Myocyte (in vitro differentiated cells): ENCODE measurements around the gene FAXDC2. TPM values are rescaled to one million over a fixed set of nuclear protein-coding genes. Genes with fewer than 3 reads are reported as not detected.
A peak's percentile ranks its signal among the peaks of the same experiment; 100 is the strongest.
"Not testable (repeated sequence)": the region's sequence is repeated elsewhere in the genome, so short reads cannot be mapped to it uniquely, and the experiment has no call there.

Source experiments
- DNase-seq: peaks from one replicate; pipeline ENCODE4 v3.0.0-alpha.2; 2012; ENCODE audit warnings: low read depth
- total RNA-seq: library from RNA; depleted of rRNA; stranded (reverse); fragments of >200 nt; gene quantifications from 2 replicates; pipeline ENCODE4 v1.2.3, GENCODE V29; 2014

FAXDC2 gene
- total RNA-seq, 1 donor from 2014 or later = 11.6 TPM

GRCh38 chr5:154862766-154863165 is 12.4 kb upstream of the FAXDC2 start:
- no peak for DNase-seq

GRCh38 chr5:154861946-154862345 is 11.5 kb upstream of the FAXDC2 start:
- no peak for DNase-seq

- DNase-seq = no peak
Measured at GRCh38 chr5:154860765-154861164, 10.4 kb upstream of the FAXDC2 start.

DNA sequence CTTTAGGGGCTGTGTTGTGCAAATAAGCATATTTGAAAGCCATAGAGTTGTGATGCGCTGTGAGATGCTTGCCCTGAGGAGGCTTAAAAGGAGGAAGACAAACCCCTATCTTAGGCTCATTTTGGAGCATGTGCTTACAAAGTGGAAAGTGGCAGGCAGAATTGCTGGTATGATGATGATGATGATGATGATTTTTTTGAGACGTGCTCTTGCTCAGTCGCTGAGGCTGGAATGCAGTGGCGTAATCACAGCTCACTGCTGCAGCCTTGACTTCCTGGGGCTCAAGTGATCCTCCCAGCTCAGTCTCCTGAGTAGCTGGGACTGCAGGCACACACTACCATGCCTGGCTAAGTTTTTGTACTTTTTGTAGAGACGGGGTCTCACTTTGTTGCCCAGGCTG is 9.7 kb upstream of the FAXDC2 start:
- DNase-seq = no peak

DNA sequence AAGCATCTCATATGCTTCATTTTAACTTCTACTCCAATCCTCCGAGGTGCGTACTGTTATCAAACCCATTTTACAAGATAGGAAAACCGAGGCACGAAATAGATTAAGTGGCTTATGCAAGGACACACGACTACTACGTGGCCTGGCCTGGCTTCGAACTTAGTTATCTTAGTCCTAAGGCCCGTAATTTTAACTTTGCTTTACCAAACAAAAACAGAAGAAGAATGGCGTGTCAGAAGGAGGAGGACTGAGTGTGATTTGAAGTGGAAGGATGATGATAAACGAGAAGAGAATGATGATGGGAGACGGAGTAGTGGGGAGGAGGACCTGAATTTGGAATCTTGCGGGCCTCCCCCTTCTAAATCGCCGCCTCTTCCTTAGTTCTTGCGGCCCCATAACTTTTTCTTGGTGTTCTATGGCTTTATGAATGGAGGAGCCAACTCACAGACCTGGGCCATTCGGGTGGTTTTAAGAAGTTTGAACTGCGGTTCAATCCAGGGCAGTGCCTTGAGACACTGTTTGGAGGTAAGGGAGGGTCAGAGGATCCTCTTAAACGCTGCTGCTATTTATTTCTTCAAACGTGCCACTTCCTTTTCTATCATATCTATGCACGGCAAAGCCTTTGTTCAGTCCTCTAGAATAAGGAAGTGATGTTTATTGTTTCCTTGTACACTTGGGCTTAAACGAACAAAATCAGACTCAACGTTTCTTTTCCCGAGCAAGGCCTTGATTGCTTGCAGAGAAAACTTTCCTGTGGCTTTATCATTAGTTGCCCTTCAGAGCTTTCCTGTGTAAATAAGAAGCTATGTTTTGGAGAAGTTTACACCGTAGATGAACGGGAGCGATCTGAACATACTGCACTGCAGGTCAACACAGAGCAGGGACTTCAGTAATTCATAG is 8.8 kb upstream of the FAXDC2 start:
- no peak for DNase-seq

DNA sequence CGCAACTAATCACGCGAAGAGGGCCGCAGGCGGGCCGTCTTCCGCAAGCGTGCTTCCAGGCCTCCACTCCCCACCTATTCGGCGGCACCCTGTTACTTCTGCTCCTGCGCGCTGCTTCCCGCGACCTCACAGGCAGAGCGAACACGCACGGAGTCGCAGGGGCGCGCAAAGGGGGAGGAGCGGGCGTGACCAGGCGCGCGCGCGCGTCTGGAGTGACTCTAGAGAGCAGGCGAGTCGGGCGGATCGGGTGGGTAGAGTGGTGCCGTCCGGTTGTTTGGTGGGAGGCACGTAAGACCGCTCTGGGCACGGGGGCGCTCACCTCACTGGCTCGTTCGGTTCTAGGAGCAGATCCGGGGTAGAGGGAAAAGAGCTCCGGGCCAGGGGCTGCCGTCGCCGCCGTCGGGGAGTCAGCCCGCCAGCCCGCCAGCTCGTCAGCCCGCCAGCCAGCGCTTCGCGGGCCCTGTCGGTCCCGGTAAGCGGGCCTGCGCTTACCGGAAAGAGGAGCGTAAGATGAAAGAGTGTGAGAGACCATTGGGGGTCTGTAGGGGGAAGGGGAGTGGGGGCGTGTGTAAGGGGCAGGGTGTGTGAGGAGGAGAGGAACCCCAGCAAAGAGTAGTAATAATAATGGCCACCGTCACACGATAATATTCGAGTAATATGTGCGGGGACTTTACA is 8.0 kb upstream of the FAXDC2 start, which contains the start of gene CNOT8:
CNOT8 (plus strand) TSS at position 331 of the 675 bp plus-strand sequence. CDS start 4,652 bp downstream, outside the sequence.
- peak; percentile 99 for DNase-seq

GRCh38 chr5:154857530-154858296 is 7.3 kb upstream of the FAXDC2 start:
- peak; percentile 98 for DNase-seq

DNA sequence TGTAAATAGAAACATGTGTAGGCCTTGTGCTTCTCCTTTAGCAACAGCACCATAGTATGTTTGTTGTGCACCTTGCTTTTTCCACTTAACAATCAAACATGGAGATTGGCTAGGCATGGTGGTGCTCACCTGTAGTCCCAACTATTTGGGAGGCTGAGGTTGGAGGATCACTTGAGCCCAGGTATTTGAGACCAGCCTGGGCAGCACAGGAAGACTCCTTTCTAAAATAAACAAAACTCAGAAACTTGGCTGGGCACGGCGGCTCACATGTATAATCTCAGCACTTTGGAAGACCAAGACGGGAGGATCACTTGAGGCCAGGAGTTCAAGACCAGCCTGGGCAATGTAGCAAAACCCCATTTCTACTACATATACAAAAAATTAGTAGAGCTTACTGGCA is 948 bp upstream of the FAXDC2 start:
- DNase-seq = no peak

- no peak for DNase-seq
Measured at GRCh38 chr5:154849791-154850201, 607 bp downstream of the FAXDC2 start.

DNA sequence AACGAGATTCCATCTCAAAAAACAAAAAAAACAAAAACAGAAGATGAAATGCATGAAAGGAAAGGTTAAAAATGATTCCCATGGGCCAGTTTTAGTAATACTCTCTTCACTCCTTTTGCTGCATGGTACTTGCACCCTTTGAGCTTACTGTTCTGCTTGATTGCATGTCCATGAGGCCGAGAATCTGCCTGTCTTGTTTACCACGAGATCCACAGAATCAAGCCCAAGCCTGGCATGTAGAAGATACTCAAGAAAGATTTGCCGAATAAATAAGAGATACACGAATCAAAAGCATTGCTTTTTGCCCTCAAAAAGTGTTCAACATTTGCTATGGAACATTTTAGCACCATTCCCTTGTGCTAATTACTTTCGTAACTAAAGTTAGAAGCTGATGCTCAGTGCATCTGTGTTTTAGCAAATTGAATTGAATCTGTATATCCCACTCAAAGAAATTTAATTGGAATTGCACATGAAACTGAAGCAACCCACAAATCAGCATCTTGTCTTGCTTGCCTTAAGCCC is 1.1 kb downstream of the FAXDC2 start:
- no peak for DNase-seq

GRCh38 chr5:154844809-154845208 is 5.6 kb downstream of the FAXDC2 start:
- DNase-seq = no peak

GRCh38 chr5:154842689-154843530 is 7.5 kb downstream of the FAXDC2 start:
- DNase-seq = no peak

GRCh38 chr5:154841273-154841661 is 9.1 kb downstream of the FAXDC2 start:
- DNase-seq = no peak

DNA sequence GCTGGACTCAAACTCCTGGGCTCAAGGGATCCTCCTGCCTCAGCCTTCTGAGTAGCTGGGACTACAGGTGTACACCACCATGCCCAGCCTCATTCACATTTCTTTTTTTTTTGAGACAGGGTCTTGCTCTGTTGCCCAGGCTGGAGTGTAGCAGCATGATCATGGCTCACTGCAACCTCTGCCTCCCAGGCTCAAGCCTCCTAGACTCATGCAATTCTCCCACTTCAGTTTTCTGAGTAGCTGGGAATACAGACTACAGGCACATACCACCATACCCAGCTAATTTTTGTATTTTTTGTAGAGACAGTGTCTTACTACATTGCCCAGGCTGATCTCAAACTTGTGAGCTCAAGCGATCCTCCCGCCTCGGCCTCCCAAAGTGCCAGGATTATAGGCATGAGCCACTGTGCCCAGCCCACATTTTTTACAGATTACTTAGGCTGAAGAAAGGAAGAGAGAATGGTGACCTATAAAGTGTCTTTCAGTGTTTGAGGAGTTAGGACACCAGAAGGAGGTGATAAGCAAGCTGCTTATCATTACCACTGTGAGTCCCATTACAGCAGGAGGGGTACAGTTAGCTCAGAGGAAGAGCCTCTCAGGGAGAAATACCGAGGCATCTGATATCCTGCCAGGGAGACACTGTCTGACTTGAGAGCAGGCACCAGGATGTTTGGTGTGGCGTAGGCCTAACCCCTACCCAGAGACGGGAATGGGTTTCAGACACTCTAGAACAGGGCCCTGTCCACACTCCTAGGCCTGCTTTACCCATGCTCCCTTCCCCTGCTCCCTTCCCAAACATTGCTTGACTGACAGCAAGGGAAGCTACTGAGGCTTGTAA is 9.7 kb downstream of the FAXDC2 start:
- no peak for DNase-seq

GRCh38 chr5:154837009-154837901 is 13.1 kb downstream of the FAXDC2 start:
- DNase-seq = no peak

DNA sequence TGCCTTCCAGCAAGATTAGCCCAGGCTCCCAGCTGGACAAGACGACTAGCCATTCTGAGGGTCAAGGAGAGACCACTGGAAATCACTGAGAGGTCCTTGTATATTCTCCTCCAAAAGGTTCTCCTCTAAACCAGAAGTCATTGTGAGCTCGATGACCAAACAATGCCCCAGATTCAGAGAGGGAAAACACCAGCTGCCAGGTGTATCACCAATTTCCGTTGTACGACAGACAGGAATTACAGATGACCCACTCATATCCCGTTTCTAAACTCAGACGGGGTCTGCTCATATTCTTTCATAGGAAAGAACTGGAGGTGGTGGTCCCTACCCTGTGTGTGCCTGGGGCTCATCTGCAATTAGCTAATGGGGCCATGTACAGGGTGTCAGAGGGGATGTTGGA is 14.2 kb downstream of the FAXDC2 start:
- no peak for DNase-seq

DNA sequence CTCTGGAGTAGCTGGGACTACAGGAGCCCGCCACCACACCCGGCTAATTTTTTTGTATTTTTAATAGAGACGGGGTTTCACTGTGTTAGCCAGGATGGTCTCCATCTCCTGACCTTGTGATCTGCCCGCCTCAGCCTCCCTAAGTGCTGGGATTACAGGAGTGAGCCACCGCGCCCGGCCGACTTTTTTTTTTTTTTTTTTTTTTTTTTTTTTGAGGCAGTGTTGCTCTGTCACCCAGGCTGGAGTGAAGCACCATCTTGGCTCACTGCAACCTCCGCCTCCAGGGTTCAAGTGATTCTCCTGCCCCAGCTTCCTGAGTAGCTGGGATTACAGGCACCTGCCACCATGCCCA is 14.7 kb downstream of the FAXDC2 start:
- DNase-seq = not testable (repeated sequence)

DNA sequence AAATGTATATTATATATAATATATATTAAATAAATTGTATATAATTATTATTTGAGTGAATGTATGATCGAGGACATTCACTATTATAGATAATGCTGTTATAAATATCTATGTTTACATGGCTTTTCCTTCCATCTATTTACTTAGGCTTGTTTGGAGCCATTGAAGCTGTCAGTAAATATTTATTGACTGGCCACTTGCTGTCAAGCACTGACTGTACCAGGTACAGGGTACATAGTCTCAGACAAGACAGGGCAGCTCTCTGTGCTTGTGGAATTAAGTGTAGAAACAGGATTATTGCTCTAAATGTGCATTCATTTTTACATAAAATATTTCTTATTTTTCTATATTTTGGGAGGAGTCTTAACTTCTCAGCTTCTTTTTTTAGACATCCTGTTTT is 16.4 kb downstream of the FAXDC2 start:
- no peak for DNase-seq

DNA sequence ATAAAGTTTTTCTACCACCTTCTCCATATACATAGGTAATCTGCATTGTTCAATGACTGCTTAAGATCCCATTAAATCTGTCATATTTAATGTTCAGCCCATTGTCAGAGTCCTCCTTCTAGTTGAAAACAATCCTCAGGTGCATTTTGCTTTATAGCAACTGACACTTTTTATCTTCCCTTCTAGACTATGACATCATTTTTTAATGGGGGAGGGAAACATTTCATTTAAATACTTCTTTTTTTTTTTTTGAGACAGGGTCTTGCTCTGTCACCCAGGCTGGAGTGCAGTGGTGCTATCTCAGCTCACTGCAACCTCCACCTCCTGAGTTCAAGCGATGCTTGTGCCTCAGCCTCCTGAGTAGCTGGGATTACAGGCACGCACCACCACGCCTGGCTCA is 17.6 kb downstream of the FAXDC2 start:
- not testable (repeated sequence) for DNase-seq
